Osteoblast (primary cell): ENCODE measurements around the gene ANAPC16. TPM values are rescaled to one million over a fixed set of nuclear protein-coding genes. Genes with fewer than 3 reads are reported as not detected.
"Not testable (repeated sequence)": the region's sequence is repeated elsewhere in the genome, so short reads cannot be mapped to it uniquely, and the experiment has no call there.

ENCODE experiments used
- DNase-seq: peaks from one replicate; pipeline ENCODE4 v3.0.0; 2011; ENCODE audit warnings: low spot score, mixed read lengths; ENCODE audit not compliant: insufficient read length; ENCODE audit errors: missing footprints
- H2AFZ ChIP-seq: 2 replicates; pipeline ENCODE4 v1.6.0; 2011; ENCODE audit warnings: mild to moderate bottlenecking, low read length
- H3K27ac ChIP-seq: 2 replicates; pipeline ENCODE4 v1.5.1; 2011; ENCODE audit warnings: mild to moderate bottlenecking, low read depth, low read length, moderate library complexity
- H3K27me3 ChIP-seq: 2 replicates; pipeline ENCODE4 v1.6.0; 2012; ENCODE audit warnings: mild to moderate bottlenecking, control low read depth, inconsistent platforms, low read length, moderate library complexity; ENCODE audit not compliant: insufficient read depth
- H3K36me3 ChIP-seq: 2 replicates; pipeline ENCODE4 v1.5.1; 2011; ENCODE audit warnings: mild to moderate bottlenecking, low read length, control low read depth, moderate library complexity; ENCODE audit not compliant: insufficient read depth
- H3K4me1 ChIP-seq: 2 replicates; pipeline ENCODE4 v1.5.1; 2011; ENCODE audit warnings: mild to moderate bottlenecking, low read length, control low read depth, moderate library complexity; ENCODE audit not compliant: insufficient read depth
- H3K4me2 ChIP-seq: 2 replicates; pipeline ENCODE4 v1.6.0; 2011; ENCODE audit warnings: mild to moderate bottlenecking, low read length; ENCODE audit not compliant: insufficient read depth
- H3K4me3 ChIP-seq: fragments of 200-600 bp; sonication (generic); 3 replicates; pipeline ENCODE4 v1.5.1; 2012; ENCODE audit warnings: mild to moderate bottlenecking, low read length, inconsistent platforms; ENCODE audit not compliant: insufficient read depth
- H3K79me2 ChIP-seq: 2 replicates; pipeline ENCODE4 v1.6.0; 2012; ENCODE audit warnings: mild to moderate bottlenecking, low read length, control low read depth, inconsistent platforms; ENCODE audit not compliant: insufficient read depth
- H3K9me3 ChIP-seq: 2 replicates; pipeline ENCODE4 v1.5.1; 2011; ENCODE audit warnings: low read depth, low read length, control low read depth
- H4K20me1 ChIP-seq: 2 replicates; pipeline ENCODE4 v1.6.0; 2012; ENCODE audit warnings: mild to moderate bottlenecking, low read length, control low read depth; ENCODE audit not compliant: insufficient read depth
- total RNA-seq: library from RNA; depleted of rRNA; stranded (reverse); fragments of >200 nt; gene quantifications from 2 replicates; pipeline ENCODE4 v1.2.3, GENCODE V29; 2012
- TF ChIP-seq, protein P1 (sequence below): IDR thresholded peaks from 2 replicates; pipeline ENCODE4 v1.5.1; 2011; ENCODE audit warnings: mild to moderate bottlenecking, low read depth, low read length, moderate library complexity; ENCODE audit errors: extremely low read depth

Gene ANAPC16
- total RNA-seq, 1 donor = 50.7 TPM

DNA sequence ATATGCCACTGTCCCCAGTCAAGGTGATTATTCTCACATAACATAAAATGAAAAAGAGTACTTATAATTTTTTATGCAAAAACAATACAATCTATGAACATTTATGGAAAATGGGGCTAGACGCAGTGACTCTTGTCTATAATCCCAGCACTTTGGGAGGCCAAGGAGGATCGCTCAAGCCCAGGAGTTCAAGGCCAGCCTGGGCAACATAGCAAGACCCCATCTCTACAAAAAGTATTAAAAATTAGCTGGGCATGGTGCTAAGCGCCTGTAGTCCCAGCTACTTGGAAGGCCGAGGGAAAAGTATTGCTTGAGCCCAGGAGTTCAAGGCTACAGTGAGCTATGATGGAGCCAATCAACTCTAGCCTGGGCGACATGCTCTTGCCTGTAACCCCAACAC lies 14.5 kb upstream of the ANAPC16 start:
- Histone ChIP-seq H3K27me3 (no peaks in the 10 kb centered on the region), H4K20me1 (peaks cover 4% of the 10 kb centered on the region), H3K4me2 (no peak overlapping the region), H3K9me3 (no peaks in the 10 kb centered on the region), H3K36me3 (peaks cover 7% of the 10 kb centered on the region), H3K27ac (no peak overlapping the region), H3K4me1 (peaks cover 16% of the 10 kb centered on the region), H2AFZ (no peak overlapping the region), H3K79me2 (no peaks in the 10 kb centered on the region), H3K4me3 (no peak overlapping the region)
- DNase-seq = no peak
- TF ChIP-seq, protein P1, sequence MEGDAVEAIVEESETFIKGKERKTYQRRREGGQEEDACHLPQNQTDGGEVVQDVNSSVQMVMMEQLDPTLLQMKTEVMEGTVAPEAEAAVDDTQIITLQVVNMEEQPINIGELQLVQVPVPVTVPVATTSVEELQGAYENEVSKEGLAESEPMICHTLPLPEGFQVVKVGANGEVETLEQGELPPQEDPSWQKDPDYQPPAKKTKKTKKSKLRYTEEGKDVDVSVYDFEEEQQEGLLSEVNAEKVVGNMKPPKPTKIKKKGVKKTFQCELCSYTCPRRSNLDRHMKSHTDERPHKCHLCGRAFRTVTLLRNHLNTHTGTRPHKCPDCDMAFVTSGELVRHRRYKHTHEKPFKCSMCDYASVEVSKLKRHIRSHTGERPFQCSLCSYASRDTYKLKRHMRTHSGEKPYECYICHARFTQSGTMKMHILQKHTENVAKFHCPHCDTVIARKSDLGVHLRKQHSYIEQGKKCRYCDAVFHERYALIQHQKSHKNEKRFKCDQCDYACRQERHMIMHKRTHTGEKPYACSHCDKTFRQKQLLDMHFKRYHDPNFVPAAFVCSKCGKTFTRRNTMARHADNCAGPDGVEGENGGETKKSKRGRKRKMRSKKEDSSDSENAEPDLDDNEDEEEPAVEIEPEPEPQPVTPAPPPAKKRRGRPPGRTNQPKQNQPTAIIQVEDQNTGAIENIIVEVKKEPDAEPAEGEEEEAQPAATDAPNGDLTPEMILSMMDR = no peak

DNA sequence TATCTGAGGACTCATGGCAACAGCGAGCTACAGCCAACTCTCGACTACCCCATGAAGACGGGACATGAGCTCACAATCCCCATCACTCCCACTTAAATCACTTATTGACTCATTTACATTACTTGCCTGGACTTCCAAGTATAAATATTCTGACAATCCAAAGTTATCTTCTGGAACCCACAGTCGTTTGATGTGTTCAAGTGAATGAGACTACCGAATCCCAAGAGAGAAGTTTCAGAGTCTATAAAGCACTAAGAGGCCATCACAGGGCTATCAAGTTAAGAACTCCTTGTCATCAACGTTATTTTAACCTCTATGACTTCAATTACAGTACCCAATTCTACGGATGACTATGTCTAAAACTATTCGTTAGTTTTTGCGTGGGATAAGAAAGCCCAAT lies 11.5 kb upstream of the ANAPC16 start:
- DNase-seq = peak; percentile 86
- Histone ChIP-seq H3K4me2 (peak overlapping the region; percentile 36), H3K4me1 (peaks cover 16% of the 10 kb centered on the region), H2AFZ (no peak overlapping the region), H3K9me3 (no peaks in the 10 kb centered on the region), H4K20me1 (peaks cover 4% of the 10 kb centered on the region), H3K27me3 (no peaks in the 10 kb centered on the region), H3K27ac (peak overlapping the region; percentile 48), H3K36me3 (peaks cover 7% of the 10 kb centered on the region), H3K79me2 (no peaks in the 10 kb centered on the region), H3K4me3 (no peak overlapping the region)
- TF ChIP-seq, protein P1 = no peak

DNA sequence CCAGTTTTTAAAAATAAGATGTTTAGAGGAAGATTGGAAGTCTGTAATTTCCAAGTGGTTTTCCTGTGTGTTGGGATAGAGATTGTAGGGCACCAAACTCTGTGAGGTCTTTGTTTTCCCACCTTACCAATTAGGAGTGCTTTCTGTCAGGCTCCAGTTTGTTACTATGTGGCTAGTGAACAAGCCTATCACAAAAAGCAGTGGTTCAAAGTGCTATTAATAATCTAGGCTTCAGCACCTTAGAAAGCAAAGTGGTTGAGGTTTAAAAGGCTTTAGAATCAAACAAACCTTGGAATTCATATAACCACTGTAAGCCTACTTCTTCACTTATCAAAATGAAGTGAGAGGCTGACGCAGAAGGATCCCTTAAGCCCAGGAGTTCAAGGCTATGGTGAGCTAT lies 11.1 kb upstream of the ANAPC16 start:
- H3K4me3 ChIP-seq = no peak overlapping the region
- H3K9me3 ChIP-seq = no peaks in the 10 kb centered on the region
- TF ChIP-seq, protein P1 = no peak

DNA sequence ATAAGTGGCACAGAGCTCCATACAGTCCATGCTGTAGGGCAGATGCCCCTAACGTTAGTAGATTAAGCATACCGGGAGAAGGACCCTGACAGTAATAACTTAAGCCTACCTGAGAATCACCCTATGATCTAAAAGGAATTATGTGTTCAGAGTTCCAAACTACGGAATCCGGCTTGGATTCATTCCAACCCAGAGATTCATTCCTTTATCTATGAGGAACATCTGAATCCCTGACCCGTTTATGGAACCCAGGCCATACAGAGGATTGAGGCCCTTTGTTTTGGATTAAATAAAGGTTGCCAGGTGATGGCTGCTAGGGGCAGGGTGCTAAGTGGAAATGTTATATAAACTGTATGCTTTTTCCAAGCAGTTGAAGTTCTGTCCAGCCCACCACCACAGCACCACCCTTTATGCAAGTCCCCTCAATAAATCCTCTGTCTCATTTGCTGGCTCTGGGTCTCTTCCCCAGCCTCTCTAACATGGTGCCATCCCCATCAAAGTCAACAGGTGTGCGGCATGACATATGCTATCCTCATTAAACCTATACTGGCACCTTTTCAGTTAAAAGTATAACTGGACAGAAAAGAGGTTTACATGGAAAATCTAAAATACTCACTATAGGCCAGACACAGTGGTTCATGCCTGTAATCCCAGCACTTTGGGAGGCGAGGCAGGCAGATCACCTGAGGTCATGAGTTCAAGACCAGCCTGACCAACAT lies 9.1 kb upstream of the ANAPC16 start:
- H3K4me1 ChIP-seq = peaks cover 16% of the 10 kb centered on the region
- H3K9me3 ChIP-seq = no peaks in the 10 kb centered on the region
- H2AFZ ChIP-seq = no peak overlapping the region
- H4K20me1 ChIP-seq = peaks cover 4% of the 10 kb centered on the region
- H3K27me3 ChIP-seq = no peaks in the 10 kb centered on the region
- no peak overlapping the region for H3K4me3 ChIP-seq
- no peaks in the 10 kb centered on the region for H3K79me2 ChIP-seq
- H3K36me3 ChIP-seq = peaks cover 16% of the 10 kb centered on the region
- H3K27ac ChIP-seq = no peak overlapping the region
- DNase-seq = no peak
- no peak overlapping the region for H3K4me2 ChIP-seq
- TF ChIP-seq, protein P1 = no peak

More for the DNA sequence above, 11.1 kb upstream of the ANAPC16 start:
- Histone ChIP-seq H3K36me3 (peaks cover 10% of the 10 kb centered on the region), H3K4me1 (peaks cover 16% of the 10 kb centered on the region), H2AFZ (no peak overlapping the region), H3K4me2 (peak overlapping the region; percentile 36), H3K27ac (peak overlapping the region; percentile 48), H3K27me3 (no peaks in the 10 kb centered on the region), H4K20me1 (peaks cover 4% of the 10 kb centered on the region), H3K79me2 (no peaks in the 10 kb centered on the region)
- peak; percentile 70 for DNase-seq

DNA sequence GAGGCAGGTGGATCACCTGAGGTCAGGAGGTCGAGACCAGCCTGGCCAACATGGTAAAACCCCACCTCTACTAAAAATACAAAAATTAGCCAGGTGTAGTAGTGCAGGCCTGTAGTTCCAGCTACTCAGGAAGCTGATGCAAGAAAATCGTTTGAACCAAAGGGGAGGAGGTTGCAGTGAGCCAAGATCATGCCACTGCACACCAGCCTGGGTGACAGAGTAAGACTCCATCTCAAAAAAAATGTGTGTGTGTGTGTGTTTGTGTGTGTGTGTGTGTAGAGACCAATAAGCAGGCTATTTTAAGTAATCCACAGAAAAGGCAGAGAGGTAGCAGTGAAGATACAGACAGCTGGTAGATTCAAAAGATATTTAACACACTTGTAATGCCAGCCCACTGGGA lies 7.3 kb upstream of the ANAPC16 start:
- not testable (repeated sequence) for H3K27me3 ChIP-seq, H3K27ac ChIP-seq, H3K79me2 ChIP-seq, DNase-seq, H3K4me3 ChIP-seq, H3K9me3 ChIP-seq, H4K20me1 ChIP-seq, H2AFZ ChIP-seq, H3K4me2 ChIP-seq
- Histone ChIP-seq H3K36me3 (peaks cover 11% of the 10 kb centered on the region), H3K4me1 (peaks cover 16% of the 10 kb centered on the region)

DNA sequence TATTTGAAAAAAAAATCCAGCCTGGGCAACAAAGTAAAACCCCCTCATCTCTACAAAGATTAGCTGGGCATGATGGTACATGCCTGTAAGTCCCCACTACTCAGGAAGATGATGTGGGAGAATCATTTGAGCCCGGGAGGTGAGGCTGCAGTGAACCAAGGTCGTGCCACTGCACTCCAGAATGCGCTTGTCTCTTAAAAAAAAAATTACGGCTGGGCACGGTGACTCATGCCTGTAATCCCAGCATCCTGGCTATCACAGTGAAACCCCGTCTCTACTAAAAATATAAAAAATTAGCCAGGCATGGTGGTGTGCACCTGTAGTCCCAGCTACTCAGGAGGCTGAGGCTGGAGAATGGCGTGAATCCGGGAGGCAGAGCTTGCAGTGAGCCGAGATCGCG lies 4.4 kb upstream of the ANAPC16 start:
- H2AFZ ChIP-seq, H4K20me1 ChIP-seq, DNase-seq, H3K9me3 ChIP-seq, H3K4me3 ChIP-seq, H3K4me1 ChIP-seq, H3K4me2 ChIP-seq, H3K79me2 ChIP-seq, H3K27ac ChIP-seq, H3K27me3 ChIP-seq: not testable (repeated sequence)
- peaks cover 11% of the 10 kb centered on the region for H3K36me3 ChIP-seq
